Colonic mucosa (tissue), 4 donors: ENCODE results near the gene MIA3. TPM values are rescaled to one million over a fixed set of nuclear protein-coding genes. Genes with fewer than 3 reads are reported as not detected.
A peak's percentile ranks its signal among the peaks of the same experiment; 100 is the strongest.

Source experiments
- DNase-seq: peaks from one replicate; pipeline ENCODE4 v3.0.0-alpha.2; 2020
- H3K27ac ChIP-seq: fragments of 200-600 bp; one replicate; pipeline ENCODE4 v1.8.0; 2021
- H3K27me3 ChIP-seq: fragments of 200-600 bp; one replicate; pipeline ENCODE4 v1.8.0; 2021
- H3K36me3 ChIP-seq: fragments of 200-600 bp; one replicate; pipeline ENCODE4 v1.8.0; 2021
- H3K4me1 ChIP-seq: fragments of 200-600 bp; one replicate; pipeline ENCODE4 v1.8.0; 2021; ENCODE audit warnings: mild to moderate bottlenecking
- H3K4me3 ChIP-seq: fragments of 200-600 bp; one replicate; pipeline ENCODE4 v1.8.0; 2021
- H3K9ac ChIP-seq, 2 donors: one replicate each; pipeline ENCODE4 v1.7.0; 2013; ENCODE audit warnings: control low read depth in 2 of 2, low read depth in 2 of 2, low read length in 2 of 2
- H3K9me3 ChIP-seq: fragments of 200-600 bp; one replicate; pipeline ENCODE4 v1.8.0; 2021
- intact Hi-C: fragments of 100-400 bp; cut with DNase I; formaldehyde crosslinking; loops from one replicate; pipeline ENCODE4 v1.14.1; 2022
- total RNA-seq, 2 donors: library from RNA; stranded (reverse); fragmentation: NEBNext Ultra II Directional in 1 of 2; extraction: Animal tissue kit (Norgen Biotek cat#: 25700) in 1 of 2; gene quantifications; one replicate each; pipeline ENCODE4 v1.2.1, GENCODE V29; 2021
- TF ChIP-seq, protein P1 (sequence below): fragments of 200-600 bp; IDR thresholded peaks from one replicate; pipeline ENCODE4 v1.8.0; 2022; ENCODE audit warnings: antibody characterized with exemption, mild to moderate bottlenecking
- donor health status: healthy.
- donor health status: DM: no; HTN: no; CAD: no.
- donor health status: DM: no; HTN: no; CAD: no.

The MIA3 gene
- total RNA-seq, 2 donors from 2014 or later, result 63.5 to 92.4 TPM

DNA sequence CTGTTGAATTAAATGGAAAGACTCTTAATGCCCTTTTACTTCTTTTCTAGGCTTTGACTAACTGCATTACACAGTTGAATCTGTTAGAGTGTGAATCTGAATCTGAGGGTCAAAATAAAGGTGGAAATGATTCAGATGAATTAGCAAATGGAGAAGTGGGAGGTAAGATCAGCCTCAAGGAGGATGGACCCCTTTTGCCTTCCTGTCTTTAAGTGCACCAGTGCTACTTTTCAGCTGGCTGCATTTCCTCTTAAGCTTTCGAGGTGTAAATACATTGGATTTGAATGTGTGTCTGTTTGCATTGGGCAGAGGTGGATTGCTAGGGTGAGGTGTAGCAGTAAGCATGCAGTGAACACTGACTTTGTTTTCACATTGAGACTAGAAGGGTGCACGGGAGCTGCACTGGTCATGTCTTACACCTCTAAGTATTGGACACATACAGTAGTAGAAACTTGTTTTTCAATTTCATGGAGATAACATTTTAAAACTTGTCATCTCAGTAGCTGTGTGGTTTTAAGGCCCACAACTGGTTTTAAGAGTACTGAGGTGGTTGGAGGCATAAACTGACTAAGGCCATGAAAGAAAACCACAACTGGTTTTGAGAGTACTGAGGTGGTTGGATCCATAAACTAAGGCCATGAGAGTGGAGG lies 35.4 kb downstream of the MIA3 start:
- Histone ChIP-seq H3K27me3 (no peaks in the 10 kb centered on the region), H3K9me3 (no peaks in the 10 kb centered on the region), H3K4me1 (no peaks in the 10 kb centered on the region), H3K27ac (no peak overlapping the region), H3K4me3 (no peak overlapping the region), H3K36me3 (peaks cover 10% of the 10 kb centered on the region), H3K9ac (no peak overlapping the region)
- TF ChIP-seq, protein P1, sequence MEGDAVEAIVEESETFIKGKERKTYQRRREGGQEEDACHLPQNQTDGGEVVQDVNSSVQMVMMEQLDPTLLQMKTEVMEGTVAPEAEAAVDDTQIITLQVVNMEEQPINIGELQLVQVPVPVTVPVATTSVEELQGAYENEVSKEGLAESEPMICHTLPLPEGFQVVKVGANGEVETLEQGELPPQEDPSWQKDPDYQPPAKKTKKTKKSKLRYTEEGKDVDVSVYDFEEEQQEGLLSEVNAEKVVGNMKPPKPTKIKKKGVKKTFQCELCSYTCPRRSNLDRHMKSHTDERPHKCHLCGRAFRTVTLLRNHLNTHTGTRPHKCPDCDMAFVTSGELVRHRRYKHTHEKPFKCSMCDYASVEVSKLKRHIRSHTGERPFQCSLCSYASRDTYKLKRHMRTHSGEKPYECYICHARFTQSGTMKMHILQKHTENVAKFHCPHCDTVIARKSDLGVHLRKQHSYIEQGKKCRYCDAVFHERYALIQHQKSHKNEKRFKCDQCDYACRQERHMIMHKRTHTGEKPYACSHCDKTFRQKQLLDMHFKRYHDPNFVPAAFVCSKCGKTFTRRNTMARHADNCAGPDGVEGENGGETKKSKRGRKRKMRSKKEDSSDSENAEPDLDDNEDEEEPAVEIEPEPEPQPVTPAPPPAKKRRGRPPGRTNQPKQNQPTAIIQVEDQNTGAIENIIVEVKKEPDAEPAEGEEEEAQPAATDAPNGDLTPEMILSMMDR, result no peak
- peak; percentile 35 for DNase-seq
- intact Hi-C loops, result loop anchor here (5.0 kb wide), 1 partner anchor 59 kb away; the partner anchor contains the start of genes AIDA and BROX

DNA sequence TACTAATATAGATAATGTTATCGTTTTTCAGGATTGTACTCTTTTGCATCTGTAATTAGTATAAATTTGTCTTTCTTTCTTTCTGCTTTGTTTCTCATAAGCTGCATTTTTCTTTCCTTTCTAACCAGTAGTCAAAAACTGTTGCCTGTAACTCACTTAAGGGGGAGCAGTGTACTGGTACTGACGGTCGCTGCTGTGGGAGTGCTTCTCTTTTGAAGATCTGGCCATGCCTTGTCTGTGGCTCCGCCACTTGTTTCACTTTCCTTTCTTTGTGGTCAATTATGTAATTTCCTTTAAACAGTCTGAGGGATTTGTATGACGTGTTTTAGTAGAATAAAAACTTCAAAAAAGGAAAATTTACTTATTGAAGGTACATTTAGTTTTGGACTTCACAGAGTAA lies 37.0 kb downstream of the MIA3 start:
- Histone ChIP-seq H3K4me3 (no peak overlapping the region), H3K27ac (no peak overlapping the region), H3K9ac (no peak overlapping the region), H3K36me3 (peaks cover 10% of the 10 kb centered on the region), H3K9me3 (no peaks in the 10 kb centered on the region), H3K4me1 (no peaks in the 10 kb centered on the region), H3K27me3 (no peaks in the 10 kb centered on the region)
- peak; percentile 29 for DNase-seq
- TF ChIP-seq, protein P1, result no peak
- intact Hi-C loops, result loop anchor here (5.0 kb wide), 1 partner anchor 57 kb away; the partner anchor contains the start of genes AIDA and BROX

DNA sequence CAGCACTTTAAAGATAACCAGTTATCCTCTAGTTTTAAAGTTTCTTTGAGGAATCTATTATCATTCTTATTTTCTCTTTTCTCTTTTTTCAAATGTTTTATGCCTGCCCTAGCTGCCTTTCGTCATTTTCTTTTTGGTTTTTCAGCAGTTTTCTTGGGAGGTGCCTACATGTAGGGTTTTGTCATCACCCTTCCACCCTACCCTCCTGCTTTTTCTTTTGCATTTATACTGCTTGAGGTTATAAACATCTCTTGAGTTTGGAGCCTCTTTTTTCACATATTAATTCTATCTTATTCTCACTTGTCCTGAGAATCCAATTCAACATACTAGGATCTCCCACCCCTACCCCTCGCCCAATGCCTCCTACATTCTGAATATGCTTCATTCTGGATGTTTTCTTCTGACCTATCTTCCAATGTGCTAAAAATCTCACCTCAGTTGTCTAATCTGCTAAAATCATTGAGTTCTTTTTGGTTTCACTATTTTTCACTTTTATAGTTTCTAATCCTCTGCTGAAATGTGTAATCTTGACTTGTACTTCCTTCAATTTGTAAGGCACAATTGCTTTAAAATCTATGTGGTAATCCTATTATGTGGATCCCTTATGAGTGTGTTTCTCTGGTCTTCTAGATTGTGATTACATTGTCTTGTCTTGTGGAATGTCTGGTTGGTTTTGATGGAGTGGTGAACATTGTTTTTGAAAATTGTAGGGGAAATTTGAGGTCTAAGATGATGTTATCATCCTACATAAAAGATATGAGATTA lies 38.7 kb downstream of the MIA3 start:
- Histone ChIP-seq H3K4me3 (no peak overlapping the region), H3K27me3 (no peaks in the 10 kb centered on the region), H3K9me3 (no peaks in the 10 kb centered on the region), H3K4me1 (no peaks in the 10 kb centered on the region), H3K9ac (no peak overlapping the region), H3K27ac (no peak overlapping the region), H3K36me3 (peaks cover 10% of the 10 kb centered on the region)
- no peak for DNase-seq
- intact Hi-C loops, result no loop called here
- TF ChIP-seq, protein P1, result no peak

DNA sequence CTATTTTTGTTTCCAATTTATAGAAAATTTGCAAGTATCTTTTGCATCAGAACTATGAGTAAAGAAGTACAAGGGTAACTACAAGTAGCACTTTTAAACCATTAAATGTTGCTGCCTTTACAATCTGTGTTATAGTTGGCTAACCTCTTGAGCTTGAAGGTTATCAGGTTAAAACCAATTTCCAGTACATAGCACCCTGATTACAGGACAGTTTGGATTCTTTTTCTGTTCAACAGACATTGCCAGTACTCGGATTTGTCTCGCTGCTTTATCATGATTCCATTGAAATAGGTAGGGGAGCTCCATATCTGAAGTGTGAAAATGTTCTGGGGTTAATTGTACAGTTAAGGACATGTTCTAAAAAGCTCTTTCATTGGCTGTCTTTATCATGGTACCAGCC lies 40.0 kb downstream of the MIA3 start:
- H3K36me3 ChIP-seq, result peaks cover 10% of the 10 kb centered on the region
- no peak overlapping the region for H3K27ac ChIP-seq
- no peaks in the 10 kb centered on the region for H3K9me3 ChIP-seq
- no peak overlapping the region for H3K4me3 ChIP-seq
- DNase-seq, result no peak
- TF ChIP-seq, protein P1, result no peak
- H3K4me1 ChIP-seq, result no peaks in the 10 kb centered on the region
- no peaks in the 10 kb centered on the region for H3K27me3 ChIP-seq
- no peak overlapping the region for H3K9ac ChIP-seq
- intact Hi-C loops, result no loop called here

DNA sequence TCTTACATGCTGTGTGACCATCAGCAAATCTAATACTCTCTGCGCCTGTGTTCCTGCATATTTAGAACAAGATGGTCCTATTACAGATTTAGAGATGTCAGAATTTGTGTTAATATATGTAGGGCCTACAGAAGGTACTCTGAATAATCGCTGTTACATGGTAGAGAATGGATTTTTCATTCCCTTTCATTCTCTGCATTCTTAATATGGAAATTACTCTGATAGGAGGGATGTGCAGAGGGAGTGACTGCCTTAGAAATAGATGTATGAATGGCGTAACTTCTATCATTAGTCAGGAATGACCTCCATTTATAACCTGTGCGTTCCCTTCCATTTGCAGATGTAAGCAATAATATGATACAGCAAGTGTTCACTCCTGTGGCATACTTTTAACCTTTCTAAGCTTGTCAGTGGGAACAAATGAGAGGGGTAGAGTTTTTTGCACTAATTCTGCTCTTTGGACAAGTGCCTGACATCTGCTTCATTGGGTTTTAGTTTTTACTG lies 45.6 kb downstream of the MIA3 start:
- TF ChIP-seq, protein P1, result no peak
- no peak for DNase-seq
- no peaks in the 10 kb centered on the region for H3K9me3 ChIP-seq
- H3K36me3 ChIP-seq, result peaks cover 13% of the 10 kb centered on the region
- no peaks in the 10 kb centered on the region for H3K27me3 ChIP-seq
- no peak overlapping the region for H3K27ac ChIP-seq
- H3K4me1 ChIP-seq, result no peaks in the 10 kb centered on the region
- H3K4me3 ChIP-seq, result no peak overlapping the region
- intact Hi-C loops, result loop anchor here (5.0 kb wide), 1 partner anchor 64 kb away; no protein-coding TSS in a partner anchor
- H3K9ac ChIP-seq, result no peak overlapping the region
